ENCODE results near the gene MSI2.
"Not testable (repeated sequence)": the region's sequence is repeated elsewhere in the genome, so short reads cannot be mapped to it uniquely, and the experiment has no call there.

MSI2 gene

DNA sequence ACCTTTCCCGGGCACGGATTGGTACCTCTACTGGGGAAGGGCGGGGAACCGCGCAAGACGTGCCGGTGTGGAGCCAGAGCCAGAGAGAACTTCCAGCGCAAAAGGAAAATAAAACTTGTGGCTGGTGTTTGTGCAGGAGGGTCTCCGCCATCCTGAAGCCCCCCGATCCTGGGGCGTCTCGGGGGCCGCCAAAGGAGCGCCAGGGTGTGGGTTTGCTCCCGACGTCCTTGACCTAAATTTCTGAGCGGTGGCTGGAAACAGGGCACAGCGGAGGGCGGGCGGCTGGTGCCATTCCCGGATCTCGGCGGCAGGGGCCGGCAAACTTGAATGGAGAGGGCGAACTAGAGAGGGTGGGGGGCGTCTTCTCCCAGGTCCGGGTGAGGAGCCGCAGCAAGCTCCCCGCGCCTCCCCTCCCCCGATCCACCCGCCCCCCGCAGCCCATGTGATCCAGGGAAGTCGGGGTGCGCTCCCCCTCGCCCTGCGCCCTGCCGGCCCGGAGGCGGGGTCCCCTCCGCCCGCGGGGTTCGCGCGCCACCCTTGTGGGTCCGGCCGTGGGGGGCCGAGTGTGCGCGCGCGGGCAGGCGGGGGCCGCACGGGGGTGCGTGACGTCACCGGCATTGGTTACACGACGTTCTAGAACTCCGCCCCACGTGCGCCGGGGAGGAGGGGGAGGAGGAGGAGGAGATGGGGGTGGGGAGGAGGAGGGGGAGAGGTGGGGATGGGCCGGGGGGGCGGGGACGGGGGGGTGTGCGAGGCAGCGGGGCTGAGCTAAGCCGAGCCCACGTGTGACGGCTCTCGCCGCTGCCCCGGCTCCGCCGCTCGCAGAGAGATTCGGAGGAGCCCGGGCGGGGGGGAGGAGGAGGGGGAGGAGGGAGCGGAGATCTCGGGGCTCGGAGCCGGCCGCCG lies at the start of gene MSI2:
Gene MSI2 (plus strand): TSS at position 748 of the 906 bp plus-strand sequence. CDS start 220 bp downstream, outside the sequence.
- DNase-seq (ENCODE audit: extremely low read depth in 1 of 2, low read depth in 1 of 2): peak; percentile 90

DNA sequence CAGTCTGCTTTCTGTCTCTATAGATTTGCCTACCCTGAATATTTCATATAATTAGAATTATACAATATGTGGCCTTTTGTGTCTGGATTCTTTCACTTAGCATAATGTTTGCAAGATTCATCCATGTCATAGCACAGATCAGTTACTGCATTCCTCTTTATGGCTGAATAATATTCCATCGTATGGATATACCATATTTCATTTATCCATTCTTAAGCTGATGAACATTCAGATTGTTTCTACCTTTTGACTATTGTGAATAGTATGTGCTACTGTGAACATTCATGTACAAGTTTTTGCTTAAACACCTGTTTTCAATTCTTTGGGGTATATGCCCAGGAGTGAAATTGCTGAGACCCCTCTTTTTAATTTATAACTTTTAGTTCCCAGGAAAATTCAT lies 49.4 kb upstream of the MSI2 start:
- no peak for DNase-seq (ENCODE audit: extremely low read depth in 1 of 2, low read depth in 1 of 2)

DNA sequence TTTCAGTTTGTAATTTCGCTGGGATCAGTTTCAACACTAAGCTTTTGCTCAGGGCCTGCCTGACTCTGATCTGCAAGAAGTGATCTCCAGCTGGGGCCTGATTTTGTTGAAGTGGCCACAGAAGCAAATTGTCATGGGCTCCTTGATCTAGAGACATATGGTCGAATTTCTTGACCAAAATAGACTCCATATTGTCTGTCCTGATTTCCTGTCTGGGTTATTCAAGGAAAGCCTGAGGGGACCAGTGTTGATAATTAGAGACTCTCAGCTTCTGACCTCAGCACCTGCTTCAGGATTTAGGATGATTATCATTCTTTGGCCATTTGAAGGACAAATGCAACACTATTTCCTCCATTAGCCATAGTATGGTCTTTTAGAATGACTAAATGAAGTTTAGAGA lies 48.9 kb upstream of the MSI2 start:
- no peak for DNase-seq (ENCODE audit: extremely low read depth in 1 of 2, low read depth in 1 of 2)

DNA sequence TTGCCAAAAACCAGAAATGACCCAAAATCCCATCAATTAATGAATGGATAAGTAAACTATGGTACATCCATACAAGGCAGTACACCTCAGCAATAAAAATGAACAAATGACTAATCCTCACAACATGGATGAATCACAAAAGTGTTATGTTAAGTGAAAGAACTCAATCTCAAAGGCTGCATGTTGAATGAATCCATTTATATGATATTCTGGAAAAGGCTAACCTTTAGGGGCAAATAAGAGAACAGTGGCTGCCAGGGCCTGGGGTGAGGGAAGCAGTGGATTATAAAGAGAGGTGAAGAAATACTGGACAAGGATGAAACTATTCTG lies 46.1 kb upstream of the MSI2 start:
- no peak for DNase-seq (ENCODE audit: extremely low read depth in 1 of 2, low read depth in 1 of 2)

DNA sequence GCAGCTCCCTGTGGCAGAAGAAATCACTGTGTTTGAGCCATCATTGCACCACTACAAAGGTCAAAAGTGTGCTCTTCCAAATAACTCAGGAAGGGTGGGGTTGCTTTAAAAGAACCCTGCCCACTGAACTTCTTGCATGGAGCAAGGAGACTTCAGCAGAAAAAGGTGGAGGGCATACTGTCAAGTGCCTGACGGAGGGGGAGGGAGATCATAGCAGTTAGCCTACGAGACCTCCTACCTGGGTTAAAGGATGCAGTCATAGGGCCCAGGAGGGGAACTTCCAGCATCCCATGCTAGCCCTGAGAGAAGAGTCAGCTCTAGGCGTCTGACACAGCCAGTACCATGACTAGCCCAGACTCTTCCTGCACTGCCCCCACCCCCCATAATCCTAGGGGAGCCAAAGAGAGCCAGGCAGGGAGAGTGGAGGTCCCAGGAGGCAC lies 45.3 kb upstream of the MSI2 start:
- DNase-seq (ENCODE audit: extremely low read depth in 1 of 2, low read depth in 1 of 2): no peak

DNA sequence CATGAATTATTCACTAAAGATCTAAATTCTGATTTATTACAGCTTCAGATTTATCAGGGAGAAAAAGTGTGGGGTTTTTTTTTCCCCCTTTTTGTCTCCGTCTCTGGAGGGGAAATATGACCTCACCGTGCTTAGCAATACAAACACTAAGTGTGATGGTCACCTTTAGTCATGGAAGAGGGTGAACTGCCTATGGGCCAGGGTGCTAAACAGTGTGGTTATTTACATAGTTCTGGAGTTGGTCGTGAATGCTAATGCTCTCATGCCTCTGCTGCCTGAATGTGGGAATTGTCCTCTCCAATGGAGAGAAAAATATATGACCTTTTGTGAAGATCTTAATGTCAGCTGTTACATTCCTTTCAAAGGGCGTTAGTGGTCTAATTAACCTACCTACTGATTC lies 44.8 kb upstream of the MSI2 start:
- no peak for DNase-seq (ENCODE audit: extremely low read depth in 1 of 2, low read depth in 1 of 2)

DNA sequence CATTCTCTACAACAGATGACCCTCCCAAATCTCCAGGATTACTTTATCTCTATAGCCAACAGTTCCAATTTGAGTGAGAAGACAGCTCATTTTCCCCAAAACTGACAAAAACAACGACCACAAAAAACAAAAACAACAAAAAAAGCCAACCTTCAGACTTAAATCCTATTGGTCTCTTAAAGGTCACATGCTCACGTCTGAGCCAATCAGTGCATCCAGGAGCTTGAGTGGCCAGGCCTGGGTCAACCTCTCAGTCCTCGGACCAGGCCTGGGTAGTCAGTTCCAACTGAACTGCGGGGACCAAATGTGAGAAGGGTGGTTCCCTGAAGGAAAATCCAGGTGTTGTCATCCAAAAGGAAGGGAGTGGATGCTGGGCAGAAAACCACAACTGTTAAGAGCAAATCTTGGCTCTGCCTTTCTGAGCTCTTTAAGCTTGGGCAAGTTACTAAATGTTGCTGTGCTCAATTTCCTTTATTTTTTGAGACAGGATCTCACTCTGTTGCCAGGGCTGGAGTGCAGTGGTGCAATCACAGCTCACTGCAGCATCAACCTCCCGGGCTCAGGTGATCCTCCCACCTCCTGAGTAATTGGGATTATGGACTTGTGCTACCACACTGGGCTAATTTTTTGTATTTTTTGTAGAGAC lies 43.0 kb upstream of the MSI2 start:
- no peak for DNase-seq (ENCODE audit: extremely low read depth in 1 of 2, low read depth in 1 of 2)

DNA sequence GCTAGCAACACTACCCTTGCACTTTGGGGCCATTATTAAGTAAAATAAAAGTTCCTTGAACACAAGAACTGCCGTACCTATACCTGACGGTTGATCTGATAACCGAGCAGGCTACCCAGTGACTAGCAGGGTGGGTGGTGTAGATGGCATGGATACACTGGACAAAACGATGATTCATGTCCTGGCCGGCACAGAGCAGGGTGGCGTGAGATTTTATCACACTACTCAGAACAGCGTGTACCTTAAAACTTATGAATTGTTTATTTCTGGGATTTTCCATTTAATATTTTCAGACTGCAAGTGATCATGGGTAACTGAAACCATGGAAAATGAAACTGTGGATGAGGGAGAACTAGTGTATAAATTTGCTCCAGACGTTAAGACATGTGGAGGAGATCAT lies 41.0 kb upstream of the MSI2 start:
- no peak for DNase-seq (ENCODE audit: extremely low read depth in 1 of 2, low read depth in 1 of 2)

DNA sequence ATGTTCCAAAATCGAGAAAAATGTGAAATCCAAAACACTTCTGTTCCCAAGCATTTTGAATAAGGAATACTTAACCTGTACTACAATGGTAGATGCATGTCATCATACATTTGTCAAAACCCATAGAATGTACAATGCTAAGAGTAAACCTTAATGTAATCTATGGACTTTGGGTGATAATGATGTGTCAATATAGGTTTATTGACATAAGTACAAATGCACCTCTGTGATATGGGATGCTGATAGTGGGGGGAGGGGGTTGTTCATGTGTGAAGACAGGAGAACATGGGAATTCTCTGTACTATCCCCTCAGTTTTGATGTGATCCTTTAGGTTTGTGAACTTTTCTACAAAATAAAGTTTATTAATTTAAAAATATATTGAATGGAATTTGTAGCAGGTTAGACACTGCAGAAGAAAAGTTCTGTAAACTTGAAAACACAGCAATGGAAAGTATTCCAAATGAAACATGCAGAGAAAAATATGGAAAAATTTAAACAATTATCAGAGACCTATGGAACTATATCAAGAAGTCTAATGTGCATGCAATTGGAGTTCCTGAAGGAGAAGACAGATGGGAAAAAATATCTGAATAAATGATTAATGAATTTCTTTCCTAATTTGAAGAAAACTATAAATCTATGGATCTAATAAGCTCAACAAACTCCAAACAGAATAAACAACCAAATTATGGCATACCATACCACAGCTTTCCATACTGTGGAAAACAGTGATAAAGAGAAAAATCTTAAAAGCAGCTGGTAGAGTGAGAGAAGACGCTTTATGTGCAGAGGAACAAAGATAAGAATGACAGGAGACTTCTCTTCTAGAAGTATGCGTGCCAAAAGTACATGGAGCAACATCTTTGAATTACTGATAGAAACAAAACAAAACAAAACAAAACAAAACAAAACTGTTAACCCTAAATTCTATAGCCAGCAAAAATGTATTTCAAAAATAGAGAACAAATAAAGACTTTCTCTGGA lies 34.7 kb upstream of the MSI2 start:
- DNase-seq (ENCODE audit: extremely low read depth in 1 of 2, low read depth in 1 of 2): no peak

DNA sequence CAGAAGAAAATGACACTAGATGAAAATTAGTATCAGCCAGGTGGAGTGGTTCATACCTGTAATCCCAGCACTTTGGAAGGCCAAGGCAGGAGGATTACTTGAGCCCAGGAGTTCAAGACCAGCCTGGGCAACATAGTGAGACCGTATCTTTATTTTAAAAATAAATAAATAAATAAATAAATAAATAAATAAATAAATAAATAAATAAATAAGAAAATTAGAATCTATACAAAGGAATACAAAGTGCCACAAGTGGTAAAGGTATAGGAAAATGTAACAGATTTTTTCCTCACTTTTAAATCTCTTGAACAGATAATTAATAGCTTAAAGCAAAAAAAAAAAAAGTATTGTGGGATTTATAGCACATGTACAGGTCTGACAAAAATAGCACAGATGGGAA lies 33.9 kb upstream of the MSI2 start:
- DNase-seq (ENCODE audit: extremely low read depth in 1 of 2, low read depth in 1 of 2): not testable (repeated sequence)

DNA sequence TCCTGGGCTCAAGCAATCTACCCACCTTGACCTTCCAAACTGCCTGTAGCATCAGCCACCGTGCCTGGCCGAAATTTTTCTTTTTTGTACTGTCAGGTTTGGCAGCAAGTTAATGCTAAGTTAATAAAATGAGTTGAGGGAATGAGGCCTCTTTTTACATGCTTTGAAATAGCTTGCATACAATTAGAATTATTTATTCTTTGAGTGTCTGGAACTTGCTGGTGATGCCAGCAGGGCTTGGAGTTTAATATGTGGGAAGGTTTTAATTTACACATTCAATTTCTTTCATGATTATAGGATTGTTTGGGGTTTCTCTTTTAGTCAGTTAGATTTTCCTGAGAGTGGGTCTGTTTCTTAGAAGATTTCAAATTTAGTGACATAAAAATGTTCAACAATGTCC lies 31.2 kb upstream of the MSI2 start:
- DNase-seq (ENCODE audit: extremely low read depth in 1 of 2, low read depth in 1 of 2): no peak

DNA sequence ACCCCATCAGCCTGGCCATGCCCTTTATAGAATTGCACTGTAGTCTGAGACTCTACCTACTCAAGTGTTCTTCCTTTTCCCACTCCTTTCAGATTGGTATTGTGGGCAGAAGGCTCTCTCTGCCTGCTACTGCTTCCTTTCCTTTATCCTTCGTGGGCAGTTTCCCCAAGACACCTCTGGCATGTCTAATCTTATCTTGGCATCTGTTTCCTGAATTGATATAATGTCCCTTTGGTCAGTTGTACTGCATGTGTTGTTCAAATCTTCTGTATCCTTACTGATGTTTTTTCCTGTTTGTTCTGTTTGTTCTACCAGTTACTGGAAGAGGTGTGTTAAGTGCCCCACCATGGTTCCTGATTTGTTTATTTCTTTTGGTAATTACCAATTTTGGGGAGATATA lies 29.5 kb upstream of the MSI2 start:
- DNase-seq (ENCODE audit: extremely low read depth in 1 of 2, low read depth in 1 of 2): no peak

DNA sequence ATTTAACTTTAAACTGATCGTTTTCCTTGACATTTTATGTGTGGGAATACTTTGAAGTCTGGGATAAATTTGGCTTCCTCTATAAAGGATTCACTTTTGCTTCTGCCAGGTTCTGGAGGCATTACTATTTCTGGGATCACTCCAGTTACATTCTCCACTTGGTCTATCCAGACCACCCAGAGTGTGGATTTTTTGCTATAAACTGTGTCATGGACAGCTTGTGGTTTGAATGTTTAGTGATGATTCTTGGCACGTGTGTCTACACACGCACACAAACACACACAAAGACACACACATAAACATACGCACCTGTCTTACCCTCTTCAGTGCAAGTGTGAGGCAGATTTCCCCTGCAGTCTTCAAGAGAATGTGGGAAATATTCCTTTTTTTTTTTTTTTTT lies 27.4 kb upstream of the MSI2 start:
- no peak for DNase-seq (ENCODE audit: extremely low read depth in 1 of 2, low read depth in 1 of 2)

DNA sequence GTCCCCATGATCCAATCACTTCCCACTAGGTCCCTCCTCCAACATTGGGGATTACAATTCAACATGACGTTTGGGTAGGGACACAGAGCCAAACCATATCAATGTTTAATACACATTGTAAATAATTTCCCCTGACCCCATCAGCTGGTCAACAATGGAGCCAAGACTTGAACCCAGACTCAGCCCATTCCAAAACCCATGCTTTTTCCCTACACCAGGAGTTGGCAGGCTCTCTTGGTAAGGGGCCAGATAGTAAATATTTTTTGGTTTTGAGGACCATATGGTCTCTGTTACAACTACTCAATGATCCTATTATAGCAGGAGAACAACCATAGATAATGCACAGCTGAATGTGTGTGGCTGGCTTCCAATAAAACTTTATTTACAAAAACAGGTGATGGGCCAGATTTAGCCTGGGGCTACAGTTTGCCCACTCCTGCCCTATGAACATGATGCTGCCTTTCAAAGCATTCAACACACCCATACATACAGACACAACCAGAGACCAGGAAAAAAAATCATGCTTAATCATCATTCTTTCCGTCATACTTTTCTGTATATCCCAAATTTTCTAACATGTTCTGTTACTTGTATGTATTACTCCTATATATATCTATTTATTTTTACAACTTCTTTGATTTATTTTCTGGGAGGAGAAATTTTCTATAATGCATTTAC lies 22.1 kb upstream of the MSI2 start:
- DNase-seq (ENCODE audit: extremely low read depth in 1 of 2, low read depth in 1 of 2): no peak

DNA sequence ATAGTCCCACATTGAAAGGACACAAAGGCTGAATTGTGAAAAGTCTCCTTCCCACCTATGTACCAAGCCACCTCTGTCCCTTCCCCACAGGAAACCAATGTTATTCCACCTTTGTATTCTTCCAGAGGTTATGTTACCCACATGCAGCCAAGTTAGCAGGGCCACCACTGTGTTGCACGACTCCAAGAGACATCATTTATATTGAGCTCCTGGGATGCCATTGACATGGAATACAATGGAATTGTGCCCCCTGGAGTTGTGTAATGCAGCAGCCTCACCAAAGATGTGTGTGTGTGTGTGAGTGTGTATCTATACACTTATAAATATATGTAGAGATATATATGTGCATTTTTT lies 21.6 kb upstream of the MSI2 start:
- no peak for DNase-seq (ENCODE audit: extremely low read depth in 1 of 2, low read depth in 1 of 2)

DNA sequence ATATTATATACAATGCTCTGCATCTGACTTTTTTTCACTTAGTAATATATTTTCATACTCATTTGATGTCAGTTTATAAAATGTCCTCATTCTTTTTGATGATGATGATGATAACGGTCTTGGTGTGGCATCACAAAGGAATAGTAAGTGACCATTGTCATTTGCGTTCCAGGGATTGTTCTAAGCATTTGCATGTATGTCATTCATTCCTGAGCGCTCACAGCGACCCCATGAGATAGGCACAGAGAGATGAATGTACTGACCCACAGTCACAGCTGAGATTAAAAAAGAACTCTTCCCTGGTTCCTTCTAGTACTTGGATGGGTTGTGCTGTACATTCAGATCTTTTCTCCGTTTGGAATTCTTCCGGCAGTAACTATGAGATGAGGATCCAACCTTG lies 21.2 kb upstream of the MSI2 start:
- no peak for DNase-seq (ENCODE audit: extremely low read depth in 1 of 2, low read depth in 1 of 2)

DNA sequence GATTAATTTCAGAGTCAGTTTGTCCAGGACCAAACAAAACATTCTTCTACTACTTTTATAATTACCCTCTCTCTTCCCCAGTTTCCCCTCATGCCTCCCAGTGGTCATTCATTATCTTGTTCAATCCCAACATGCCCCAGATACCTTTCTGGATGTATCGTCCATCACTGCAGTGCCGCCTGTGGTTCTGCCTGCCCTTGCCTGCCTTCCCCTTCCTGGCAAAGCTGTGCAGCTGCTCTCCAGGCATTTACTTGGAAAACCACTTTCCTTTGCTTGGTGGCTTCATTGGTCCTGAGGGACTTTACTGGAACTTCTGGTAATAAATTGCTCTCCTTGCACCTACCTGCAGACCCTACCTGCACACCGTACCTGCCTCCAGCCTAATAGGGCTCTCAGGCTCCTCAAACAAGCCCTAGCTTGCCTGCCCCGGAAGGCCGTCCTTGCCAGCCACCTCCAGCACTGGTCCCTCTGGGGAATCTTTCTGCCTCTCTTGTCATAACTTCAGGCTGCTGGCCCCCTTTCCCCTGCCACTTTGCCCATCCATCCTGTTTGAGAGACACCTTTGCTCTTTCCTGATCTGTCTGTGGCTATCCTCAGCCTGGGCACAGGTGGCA lies 19.5 kb upstream of the MSI2 start:
- DNase-seq (ENCODE audit: extremely low read depth in 1 of 2, low read depth in 1 of 2): no peak

DNA sequence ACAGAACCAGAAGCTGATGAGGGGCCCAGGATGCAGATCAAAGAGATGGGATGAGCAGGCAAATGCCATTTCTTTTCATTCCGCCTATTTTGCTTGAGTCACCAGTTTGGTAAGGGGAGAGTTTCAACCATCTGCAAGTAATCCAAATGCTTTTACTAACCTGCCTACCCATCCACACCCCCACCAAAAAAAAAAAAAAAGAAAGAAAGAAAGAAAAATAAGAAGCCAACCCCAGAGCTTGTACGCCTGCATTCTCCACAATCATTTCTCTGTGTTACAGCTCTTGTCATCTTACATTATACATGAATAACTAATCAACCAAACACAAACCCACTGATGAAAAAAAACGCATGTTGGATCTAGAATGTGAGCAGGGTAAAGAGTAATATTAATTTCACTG lies 15.7 kb upstream of the MSI2 start:
- DNase-seq (ENCODE audit: extremely low read depth in 1 of 2, low read depth in 1 of 2): no peak

DNA sequence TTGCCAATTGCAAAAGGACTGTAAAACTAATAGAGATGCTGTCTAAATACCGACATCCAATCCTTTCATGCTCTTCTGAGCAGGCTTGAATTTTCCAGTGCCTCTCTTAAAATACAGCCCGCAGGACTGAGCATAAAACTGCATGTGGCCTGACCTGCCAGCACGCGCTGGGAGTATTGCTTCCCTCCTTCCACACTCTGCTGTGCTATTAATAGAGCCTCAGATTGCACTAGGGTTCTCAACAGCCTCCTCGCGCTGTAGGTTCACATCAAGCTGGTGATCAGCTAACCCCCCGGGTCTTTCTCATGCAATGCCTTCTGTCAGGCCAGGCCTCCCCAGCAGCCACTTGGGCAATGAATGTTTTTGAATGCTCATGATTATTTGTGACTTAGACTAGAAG lies 14.2 kb upstream of the MSI2 start:
- no peak for DNase-seq (ENCODE audit: extremely low read depth in 1 of 2, low read depth in 1 of 2)

DNA sequence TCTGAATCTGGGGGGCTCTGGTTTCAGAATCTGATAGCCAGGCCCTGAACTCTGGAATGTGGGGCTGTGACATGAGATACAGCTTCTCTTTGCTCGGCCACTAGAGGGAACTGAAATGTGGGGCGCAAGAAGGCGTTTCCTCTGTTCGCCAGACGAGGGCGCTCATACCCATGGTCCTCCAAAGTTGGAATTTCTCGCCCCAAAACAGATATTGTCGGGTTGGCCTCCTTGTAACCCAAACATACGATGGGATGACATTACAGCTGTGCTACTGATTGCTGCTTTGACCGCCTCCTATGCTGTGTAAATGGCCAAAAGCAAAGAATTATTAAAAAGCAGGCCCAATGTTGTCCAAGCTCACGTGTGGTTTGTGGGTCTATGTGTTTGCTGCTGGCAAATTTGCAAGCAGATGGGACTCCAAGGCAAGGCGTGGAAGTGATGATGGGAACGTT lies 13.1 kb upstream of the MSI2 start:
- peak; percentile 61 to 62 for DNase-seq (ENCODE audit: extremely low read depth in 1 of 2, low read depth in 1 of 2)
